ENCODE measurements around the gene PLIN1. TPM values are rescaled to one million over a fixed set of nuclear protein-coding genes. Genes with fewer than 3 reads are reported as not detected.

The PLIN1 gene
- total RNA-seq, 1 experiment from 2014 or later: 0.09 TPM

GRCh38 chr15:89714775-89715174, 35.6 kb upstream of the PLIN1 start:
- Histone ChIP-seq H2BK15ac (ENCODE audit: low read depth, low read length) (no peak overlapping the region), H3K56ac (ENCODE audit: insufficient read length, low read depth, low read length) (no peak overlapping the region), H3K4me2 (ENCODE audit: insufficient read depth, insufficient read length, low read length) (no peak overlapping the region), H3K18ac (ENCODE audit: insufficient read length, low read depth, low read length) (no peak overlapping the region), H4K20me1 (ENCODE audit: control insufficient read depth, insufficient read depth, insufficient read length) (no peaks in the 10 kb centered on the region), H3T11ph (ENCODE audit: low read length) (no peak overlapping the region), H3K4ac (ENCODE audit: low read depth, low read length) (no peak overlapping the region), H2AK5ac (ENCODE audit: insufficient read length, low read length) (no peak overlapping the region), H2BK12ac (ENCODE audit: insufficient read length, low read depth, low read length) (no peak overlapping the region), H4K5ac (ENCODE audit: insufficient read length, low read depth, low read length) (no peak overlapping the region), H2BK5ac (ENCODE audit: insufficient read length, low read length) (no peak overlapping the region), H3K79me1 (ENCODE audit: insufficient read depth, low read depth, low read length, poor library complexity, severe bottlenecking) (no peaks in the 10 kb centered on the region), H3K9ac (ENCODE audit: extremely low read depth, insufficient read length, low read length) (no peak overlapping the region), H3K79me2 (ENCODE audit: insufficient read depth, low read length) (no peaks in the 10 kb centered on the region), H3K9me3 (ENCODE audit: control insufficient read depth, low read depth, low read length) (no peaks in the 10 kb centered on the region), H2BK120ac (ENCODE audit: low read depth, low read length, poor library complexity, severe bottlenecking) (no peak overlapping the region), H2AFZ (ENCODE audit: low read length) (no peak overlapping the region), H3K23me2 (ENCODE audit: insufficient read length, low read depth, low read length, poor library complexity, severe bottlenecking) (no peaks in the 10 kb centered on the region), H3K14ac (ENCODE audit: insufficient read depth, low read length) (no peak overlapping the region), H4K91ac (ENCODE audit: insufficient read length, low read depth, low read length) (no peak overlapping the region), H4K8ac (replicated peaks; ENCODE audit: insufficient read length, low read depth, low read length) (no peak overlapping the region), H3K23ac (ENCODE audit: insufficient read length, low read depth, low read length) (no peak overlapping the region), H2BK20ac (ENCODE audit: low read depth, low read length, poor library complexity, severe bottlenecking) (no peak overlapping the region), H3K27me3 (ENCODE audit: insufficient read depth, low read length) (no peaks in the 10 kb centered on the region), H3K4me1 (ENCODE audit: insufficient read depth, low read length) (no peaks in the 10 kb centered on the region; the same call in 1 of the 2 replicates), H3K27ac (ENCODE audit: insufficient read length, low read depth, low read length) (no peak overlapping the region)
- Mint-ChIP-seq H3K27me3 (ENCODE audit: low read depth) (peaks cover 2% of the 10 kb centered on the region; the same call in 1 of the 2 replicates), H3K36me3 (ENCODE audit: insufficient read depth in 1 of 3, low read depth in 3 of 3) (no peaks in the 10 kb centered on the region), H3K9me3 (no peaks in the 10 kb centered on the region), H3K27ac (no peak overlapping the region), H3K4me3 (no peak overlapping the region), H3K4me1 (no peaks in the 10 kb centered on the region)
- WGBS (ENCODE audit: extremely low coverage, insufficient read length, low lambda C conversion rate): no CpG with 5 or more reads among the region's 2 CpGs
- TF ChIP-seq CTCF (conservative IDR thresholded peaks at IDR 0.05): no peak
- DNase-seq: no peak
